Psoas muscle (tissue), 8 donors: ENCODE results near the gene SLC39A9. TPM values are rescaled to one million over a fixed set of nuclear protein-coding genes. Genes with fewer than 3 reads are reported as not detected.

Experiments
- ATAC-seq, 4 donors: fragments of 200-7000 bp; cut with Tn5 transposase; one replicate each; pipeline ENCODE4 v1.9.1; 2020; ENCODE audit warnings: moderate library complexity in 3 of 4, mild to moderate bottlenecking in 2 of 4
- DNase-seq, 2 donors: peaks; one replicate each; pipeline ENCODE4 v3.0.0-alpha.2; 2020
- H3K27ac ChIP-seq: fragments of 200-600 bp; one replicate; pipeline ENCODE4 v1.8.0; 2022
- H3K27me3 ChIP-seq, 3 donors: fragments of 200-600 bp in 1 of 3; one replicate each; pipeline versions ENCODE4 v1.6.1 to v1.8.0; 2013 to 2022; ENCODE audit warnings: low read length in 2 of 3, mild to moderate bottlenecking in 2 of 3, moderate library complexity in 1 of 3; ENCODE audit not compliant: insufficient read depth in 3 of 3
- H3K36me3 ChIP-seq, 2 donors: fragments of 200-600 bp in 1 of 2; one replicate each; pipeline versions ENCODE4 v1.6.1 to v1.8.0; 2013 to 2022; ENCODE audit warnings: low read depth in 1 of 2, mild to moderate bottlenecking in 1 of 2, moderate library complexity in 1 of 2; ENCODE audit not compliant: insufficient read depth in 1 of 2
- H3K4me1 ChIP-seq: fragments of 200-600 bp; one replicate; pipeline ENCODE4 v1.8.0; 2022
- H3K4me3 ChIP-seq: fragments of 200-600 bp; one replicate; pipeline ENCODE4 v1.8.0; 2022; ENCODE audit warnings: mild to moderate bottlenecking
- H3K9me3 ChIP-seq: fragments of 200-600 bp; one replicate; pipeline ENCODE4 v1.8.0; 2022
- WGBS, 3 donors: extraction: QIAGEN DNeasy Blood & Tissue Kit; methylation state at CpG; one replicate each; pipeline versions ENCODE4 v1.1.6 to v1.1.7; 2013; 5-methylcytosine and 5-hydroxymethylcytosine counted together
- intact Hi-C, 2 donors: fragments of 100-400 bp; cut with DNase I; formaldehyde crosslinking; loops; one replicate each; pipeline versions ENCODE4 v1.11.0 to v1.14.2; 2022
- polyA plus RNA-seq, 3 donors: library from polyadenylated mRNA; stranded (reverse); fragments of 200-250 nt; gene quantifications; one replicate each; pipeline ENCODE4 v1.2.3, GENCODE V29; 2013
- total RNA-seq, 4 donors: library from RNA; stranded (reverse); fragmentation: NEBNext Ultra II Directional in 2 of 4; extraction: Animal tissue kit (Norgen Biotek cat#: 25700) in 2 of 4; gene quantifications; one replicate each; pipeline versions ENCODE4 v1.2.1 to v1.2.4, GENCODE V29; 2021 to 2023
- TF ChIP-seq, protein P1 (sequence below): fragments of 200-600 bp; IDR thresholded peaks from one replicate; pipeline ENCODE4 v1.8.0; 2022; ENCODE audit warnings: antibody characterized with exemption
- donor health status: healthy with polysubstance abuse.
- donor health status: DM: no; HTN: no; CAD: no; lungs with moderate emphysema.
- donor health status: Bipolar disorder and iron deficiency.
- donor health status: healthy.
- donor health status: DM: yes; HTN: yes; CAD: no.
- donor health status: DM: no; HTN: no; CAD: no.
- donor health status: DM: no; HTN: no; CAD: no.
- donor health status: DM: yes; HTN: yes; CAD: no.

SLC39A9 gene
- total and polyA plus RNA-seq, 7 donors = 6.1 to 19.8 (median 16.0) TPM

DNA sequence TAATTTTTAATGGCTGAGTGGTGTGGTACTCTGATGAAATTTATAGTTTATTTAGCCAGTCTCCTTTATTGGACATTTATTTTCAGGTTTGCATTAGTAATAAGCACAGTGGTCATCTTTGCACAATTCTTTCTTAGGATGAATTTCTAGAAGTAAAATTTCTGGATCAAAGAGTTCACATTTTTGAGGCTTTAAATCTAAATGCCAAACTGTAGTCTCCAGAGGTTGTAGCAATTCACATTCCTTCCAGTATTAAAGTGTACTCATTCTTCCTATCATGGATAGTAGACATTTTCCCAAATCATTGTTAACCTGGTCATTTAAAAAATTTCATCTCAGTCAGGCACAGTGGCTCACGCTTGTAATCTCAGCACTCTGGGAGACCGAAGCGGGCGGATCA, 24.8 kb downstream of the SLC39A9 start:
- Histone ChIP-seq H3K4me3 (no peak overlapping the region), H3K9me3 (no peaks in the 10 kb centered on the region), H3K27ac (no peak overlapping the region), H3K27me3 (no peaks in the 10 kb centered on the region), H3K36me3 (peaks cover 0 to 41% of the 10 kb centered on the region in 2 donors), H3K4me1 (no peaks in the 10 kb centered on the region)
- intact Hi-C loops = no loop called here
- TF ChIP-seq, protein P1, sequence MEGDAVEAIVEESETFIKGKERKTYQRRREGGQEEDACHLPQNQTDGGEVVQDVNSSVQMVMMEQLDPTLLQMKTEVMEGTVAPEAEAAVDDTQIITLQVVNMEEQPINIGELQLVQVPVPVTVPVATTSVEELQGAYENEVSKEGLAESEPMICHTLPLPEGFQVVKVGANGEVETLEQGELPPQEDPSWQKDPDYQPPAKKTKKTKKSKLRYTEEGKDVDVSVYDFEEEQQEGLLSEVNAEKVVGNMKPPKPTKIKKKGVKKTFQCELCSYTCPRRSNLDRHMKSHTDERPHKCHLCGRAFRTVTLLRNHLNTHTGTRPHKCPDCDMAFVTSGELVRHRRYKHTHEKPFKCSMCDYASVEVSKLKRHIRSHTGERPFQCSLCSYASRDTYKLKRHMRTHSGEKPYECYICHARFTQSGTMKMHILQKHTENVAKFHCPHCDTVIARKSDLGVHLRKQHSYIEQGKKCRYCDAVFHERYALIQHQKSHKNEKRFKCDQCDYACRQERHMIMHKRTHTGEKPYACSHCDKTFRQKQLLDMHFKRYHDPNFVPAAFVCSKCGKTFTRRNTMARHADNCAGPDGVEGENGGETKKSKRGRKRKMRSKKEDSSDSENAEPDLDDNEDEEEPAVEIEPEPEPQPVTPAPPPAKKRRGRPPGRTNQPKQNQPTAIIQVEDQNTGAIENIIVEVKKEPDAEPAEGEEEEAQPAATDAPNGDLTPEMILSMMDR = no peak
- no peak for DNase-seq
- no peak for ATAC-seq
- WGBS, 3 donors = 98 to 100% (median 99%) methylated on average over 4 of the region's 4 CpGs

DNA sequence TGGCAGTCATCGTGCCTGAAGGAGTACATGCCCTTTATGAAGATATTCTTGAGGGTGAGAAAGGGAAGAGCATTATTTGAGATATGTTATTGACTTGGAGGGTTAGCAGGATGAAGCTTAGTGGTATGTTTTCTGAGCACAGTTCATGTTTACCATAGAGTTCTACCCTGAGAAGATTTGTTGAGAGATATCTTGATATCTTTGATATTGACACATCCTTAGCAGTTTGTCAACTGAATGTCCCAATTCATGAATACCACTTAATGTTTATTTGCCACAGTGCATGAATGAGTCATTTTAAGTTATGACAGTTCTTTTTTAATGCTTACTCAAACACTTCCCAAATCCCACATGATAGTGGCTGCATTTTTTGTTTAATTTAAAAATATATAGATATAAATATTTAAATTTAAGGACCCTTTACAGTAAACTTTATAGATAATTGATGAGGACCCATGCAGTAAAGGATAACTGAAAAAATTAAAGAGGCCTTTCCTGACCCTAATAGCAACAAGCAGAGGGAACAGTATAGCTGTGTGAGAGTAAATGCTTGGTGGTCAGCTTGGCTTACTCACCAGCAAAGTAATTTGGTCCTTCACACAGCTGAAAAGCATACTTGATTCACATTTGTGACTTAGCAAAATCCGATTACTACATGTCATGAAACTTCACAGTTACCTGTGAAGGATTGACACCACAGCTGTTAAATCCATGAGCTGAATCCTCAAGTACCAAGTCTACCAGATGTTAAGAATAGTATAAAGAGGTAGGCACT, 25.8 kb downstream of the SLC39A9 start:
- 87 to 96% (median 90%) methylated on average over 2 of the region's 2 CpGs for WGBS, 3 donors
- H3K36me3 ChIP-seq = peaks cover 0 to 41% of the 10 kb centered on the region in 2 donors
- intact Hi-C loops = no loop called here

DNA sequence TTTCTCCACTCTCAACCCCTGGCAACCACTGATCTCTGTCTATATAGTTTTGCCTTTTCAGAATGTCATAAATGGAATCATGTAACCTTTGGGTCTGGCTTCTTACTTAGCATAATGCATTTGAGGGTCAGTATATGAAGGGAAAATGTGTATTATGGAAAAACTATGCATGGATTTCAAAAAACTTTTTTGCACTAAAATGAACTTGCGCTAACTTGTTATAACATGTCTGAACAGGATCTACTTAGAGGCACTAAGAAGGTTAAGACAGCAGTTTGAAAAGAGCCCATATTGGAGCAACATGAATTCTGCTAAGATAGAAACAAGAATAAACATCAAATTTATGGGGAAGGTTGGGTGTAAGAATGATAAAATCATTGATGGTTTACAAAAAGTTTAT, 29.1 kb downstream of the SLC39A9 start:
- Histone ChIP-seq H3K4me3 (no peak overlapping the region), H3K36me3 (peaks cover 0 to 41% of the 10 kb centered on the region in 2 donors), H3K9me3 (no peaks in the 10 kb centered on the region), H3K27me3 (no peaks in the 10 kb centered on the region), H3K27ac (no peak overlapping the region), H3K4me1 (no peaks in the 10 kb centered on the region)
- TF ChIP-seq, protein P1 = no peak
- DNase-seq (no peak), ATAC-seq (no peak)
- 97 to 100% (median 99%) methylated on average over 1 of the region's 1 CpG for WGBS, 3 donors
- intact Hi-C loops = no loop called here

More for the DNA sequence above, 25.8 kb downstream of the SLC39A9 start:
- ATAC-seq = no peak
- H3K4me1 ChIP-seq = no peaks in the 10 kb centered on the region
- no peak overlapping the region for H3K27ac ChIP-seq
- TF ChIP-seq, protein P1 = no peak
- H3K4me3 ChIP-seq = no peak overlapping the region
- no peaks in the 10 kb centered on the region for H3K27me3 ChIP-seq
- no peaks in the 10 kb centered on the region for H3K9me3 ChIP-seq
- no peak for DNase-seq

DNA sequence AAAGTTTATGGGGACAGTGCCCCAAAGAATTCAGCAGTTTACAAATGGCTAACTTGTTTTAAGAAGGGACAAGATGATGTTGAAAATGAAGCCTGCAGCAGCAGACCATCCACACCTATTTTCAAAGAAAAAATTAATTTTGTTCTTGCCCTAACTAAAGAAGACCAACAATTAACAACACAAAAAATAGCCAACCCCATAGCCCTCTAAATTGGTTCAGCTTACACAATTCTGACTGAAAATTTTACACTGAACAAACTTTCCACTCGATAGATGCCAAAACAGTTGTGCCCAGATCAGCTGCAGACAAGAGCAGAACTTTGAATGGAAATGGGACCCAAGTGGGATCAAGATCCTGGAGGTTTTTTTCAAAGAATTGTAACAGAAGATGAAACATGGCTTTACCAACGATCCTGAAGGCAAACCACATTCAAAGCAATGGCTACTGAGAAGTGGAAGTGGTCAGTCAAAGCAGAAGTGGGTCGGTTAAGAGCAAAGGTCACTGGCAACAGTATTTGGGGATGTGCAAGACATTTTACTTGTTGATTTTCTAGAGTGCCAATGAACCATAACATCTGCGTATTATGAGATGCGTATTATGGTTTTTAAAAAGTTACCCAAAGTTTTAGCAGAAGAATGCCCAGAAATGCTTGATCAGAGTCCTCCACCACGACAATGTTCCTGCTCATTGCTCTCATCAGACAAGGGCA, 30.0 kb downstream of the SLC39A9 start:
- TF ChIP-seq, protein P1 = no peak
- intact Hi-C loops = no loop called here

More for the DNA sequence above, 30.0 kb downstream of the SLC39A9 start:
- H3K4me1 ChIP-seq = no peaks in the 10 kb centered on the region
- DNase-seq (no peak), ATAC-seq (no peak)
- 89 to 92% (median 90%) methylated on average over 6 of the region's 6 CpGs for WGBS, 3 donors
- no peaks in the 10 kb centered on the region for H3K27me3 ChIP-seq
- H3K9me3 ChIP-seq = no peaks in the 10 kb centered on the region
- peaks cover 0 to 41% of the 10 kb centered on the region in 2 donors for H3K36me3 ChIP-seq
- no peak overlapping the region for H3K4me3 ChIP-seq
- no peak overlapping the region for H3K27ac ChIP-seq
